DOHH2 (cell line): ENCODE results near the gene HLA-E.
"Not testable (repeated sequence)": the region's sequence is repeated elsewhere in the genome, so short reads cannot be mapped to it uniquely, and the experiment has no call there.

Experiments
- H3F3A ChIP-seq: fragments of 200-600 bp; sonication (generic), shearing (Covaris generic); 2 replicates; pipeline ENCODE4 v1.6.0; 2016; ENCODE audit warnings: antibody characterized with exemption, mild to moderate bottlenecking; ENCODE audit not compliant: control insufficient read depth, insufficient read depth
- H3K27ac ChIP-seq: fragments of 200-600 bp; sonication (generic); 2 replicates; pipeline ENCODE4 v1.5.1; 2014; ENCODE audit warnings: low read depth, mild to moderate bottlenecking, low read length, moderate library complexity
- H3K27me3 ChIP-seq: fragments of 200-600 bp; sonication (generic); 2 replicates; pipeline ENCODE4 v1.6.1; 2014; ENCODE audit warnings: mild to moderate bottlenecking, low read length, mixed read lengths; ENCODE audit not compliant: control insufficient read depth
- H3K36me3 ChIP-seq: fragments of 200-600 bp; sonication (generic); 2 replicates; pipeline ENCODE4 v1.6.1; 2014; ENCODE audit warnings: mild to moderate bottlenecking, low read length, moderate library complexity, mixed read lengths; ENCODE audit not compliant: control insufficient read depth
- H3K4me1 ChIP-seq: fragments of 200-600 bp; sonication (generic); 2 replicates; pipeline ENCODE4 v1.6.1; 2014; ENCODE audit warnings: mild to moderate bottlenecking, low read length, mixed read lengths; ENCODE audit not compliant: control insufficient read depth
- H3K4me2 ChIP-seq: fragments of 200-600 bp; sonication (generic); 2 replicates; pipeline ENCODE4 v1.6.0; 2014; ENCODE audit warnings: mild to moderate bottlenecking, low read length, moderate library complexity
- H3K4me3 ChIP-seq: fragments of 200-600 bp; sonication (generic); 2 replicates; pipeline ENCODE4 v1.5.1; 2014; ENCODE audit warnings: mild to moderate bottlenecking, low read length, mixed read lengths
- H3K79me2 ChIP-seq: fragments of 200-600 bp; sonication (generic); 2 replicates; pipeline ENCODE4 v1.6.1; 2014; ENCODE audit warnings: mild to moderate bottlenecking, low read length, mixed read lengths; ENCODE audit not compliant: control insufficient read depth
- H3K9me2 ChIP-seq: fragments of 200-600 bp; sonication (generic); replicated peaks from 2 replicates; pipeline ENCODE4 v1.6.1; 2014; ENCODE audit warnings: mild to moderate bottlenecking, low read length, mixed read lengths; ENCODE audit not compliant: control insufficient read depth
- H3K9me3 ChIP-seq: fragments of 200-600 bp; sonication (generic); 2 replicates; pipeline ENCODE4 v1.6.1; 2014; ENCODE audit warnings: antibody characterized with exemption, low read length, mixed read lengths; ENCODE audit not compliant: control insufficient read depth, insufficient read depth
- H4K20me1 ChIP-seq: fragments of 200-600 bp; sonication (generic); 2 replicates; pipeline ENCODE4 v1.6.0; 2014; ENCODE audit warnings: low read depth, mild to moderate bottlenecking, antibody characterized with exemption, low read length, moderate library complexity; ENCODE audit not compliant: control insufficient read depth, insufficient read depth
- EZH2phosphoT487 ChIP-seq: fragments of 200-600 bp; sonication (generic); IDR thresholded peaks from 2 replicates; pipeline ENCODE4 v1.6.1; 2017; ENCODE audit warnings: borderline replicate concordance, mild to moderate bottlenecking, antibody characterized with exemption, low read length, moderate library complexity, mixed read lengths
- TF ChIP-seq, protein P1 (sequence below): fragments of 200-600 bp; sonication (generic); IDR thresholded peaks from one replicate; pipeline ENCODE4 v1.5.1; 2014; ENCODE audit warnings: antibody characterized with exemption, mild to moderate bottlenecking, low read depth, low read length; ENCODE audit not compliant: poor library complexity, severe bottlenecking

Gene HLA-E

DNA sequence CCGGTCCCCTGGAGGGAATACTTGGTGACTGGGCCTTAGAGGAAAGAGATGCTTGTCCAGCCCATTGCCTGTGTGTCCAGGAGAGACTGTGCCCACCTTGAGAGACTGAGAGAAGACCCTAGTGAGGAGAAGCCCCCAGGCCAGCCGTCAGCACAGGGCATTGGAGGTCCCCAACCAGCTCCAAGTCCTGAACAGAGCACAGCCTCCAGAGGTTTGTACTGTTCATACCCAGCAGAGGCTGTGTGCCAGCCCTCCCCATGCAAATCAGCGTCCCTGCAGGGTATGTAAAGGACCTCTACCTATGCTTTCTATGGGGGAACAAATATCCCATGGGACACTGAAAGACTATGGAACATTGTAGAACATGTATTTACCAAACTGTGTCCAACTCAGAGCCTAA is 8.4 kb downstream of the HLA-E start:
- Histone ChIP-seq H3K27me3 (peaks cover 10% of the 10 kb centered on the region), H3K4me3 (no peak overlapping the region), H3K4me1 (peaks cover 9% of the 10 kb centered on the region), H3K9me3 (no peaks in the 10 kb centered on the region), H3F3A (peaks cover 7% of the 10 kb centered on the region), H3K4me2 (no peak overlapping the region), H4K20me1 (peaks cover 7% of the 10 kb centered on the region; the same call in 1 of the 2 replicates), H3K79me2 (no peaks in the 10 kb centered on the region), H3K36me3 (peaks cover 9% of the 10 kb centered on the region), H3K9me2 (no peaks in the 10 kb centered on the region), H3K27ac (no peak overlapping the region)
- TF ChIP-seq, protein P1, sequence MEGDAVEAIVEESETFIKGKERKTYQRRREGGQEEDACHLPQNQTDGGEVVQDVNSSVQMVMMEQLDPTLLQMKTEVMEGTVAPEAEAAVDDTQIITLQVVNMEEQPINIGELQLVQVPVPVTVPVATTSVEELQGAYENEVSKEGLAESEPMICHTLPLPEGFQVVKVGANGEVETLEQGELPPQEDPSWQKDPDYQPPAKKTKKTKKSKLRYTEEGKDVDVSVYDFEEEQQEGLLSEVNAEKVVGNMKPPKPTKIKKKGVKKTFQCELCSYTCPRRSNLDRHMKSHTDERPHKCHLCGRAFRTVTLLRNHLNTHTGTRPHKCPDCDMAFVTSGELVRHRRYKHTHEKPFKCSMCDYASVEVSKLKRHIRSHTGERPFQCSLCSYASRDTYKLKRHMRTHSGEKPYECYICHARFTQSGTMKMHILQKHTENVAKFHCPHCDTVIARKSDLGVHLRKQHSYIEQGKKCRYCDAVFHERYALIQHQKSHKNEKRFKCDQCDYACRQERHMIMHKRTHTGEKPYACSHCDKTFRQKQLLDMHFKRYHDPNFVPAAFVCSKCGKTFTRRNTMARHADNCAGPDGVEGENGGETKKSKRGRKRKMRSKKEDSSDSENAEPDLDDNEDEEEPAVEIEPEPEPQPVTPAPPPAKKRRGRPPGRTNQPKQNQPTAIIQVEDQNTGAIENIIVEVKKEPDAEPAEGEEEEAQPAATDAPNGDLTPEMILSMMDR: no peak
- TF ChIP-seq EZH2phosphoT487: no peak

DNA sequence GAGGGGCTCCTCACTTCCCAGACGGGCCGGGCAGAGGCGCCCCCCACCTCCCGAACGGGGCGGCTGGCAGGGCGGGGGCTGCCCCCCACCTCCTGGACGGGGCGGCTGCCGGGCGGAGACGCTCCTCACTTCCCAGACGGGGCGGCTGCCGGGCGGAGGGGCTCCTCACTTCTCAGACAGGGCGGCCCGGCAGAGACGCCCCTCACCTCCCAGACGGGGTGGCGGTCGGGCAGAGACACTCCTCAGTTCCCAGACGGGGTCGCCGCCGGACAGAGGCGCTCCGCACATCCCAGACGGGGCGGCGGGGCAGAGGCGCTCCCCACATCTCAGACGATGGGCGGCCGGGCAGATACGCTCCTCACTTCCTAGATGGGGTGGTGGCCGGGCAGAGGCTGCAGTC is 9.4 kb downstream of the HLA-E start:
- H3K9me3 ChIP-seq, H3K4me3 ChIP-seq, H3K27ac ChIP-seq, H4K20me1 ChIP-seq, H3K4me2 ChIP-seq, H3K4me1 ChIP-seq, H3K9me2 ChIP-seq, H3K36me3 ChIP-seq, H3F3A ChIP-seq, H3K79me2 ChIP-seq: not testable (repeated sequence)
- H3K27me3 ChIP-seq: peaks cover 12% of the 10 kb centered on the region

- Histone ChIP-seq H3K4me2 (0 out of 2 replicates have a peak overlapping the region, but pooled peaks have one; percentile 14), H3K9me2 (no peaks in the 10 kb centered on the region), H3F3A (peaks cover 4% of the 10 kb centered on the region; the same call in 1 of the 2 replicates), H4K20me1 (0 out of 2 replicates have a peak, but pooled peaks cover 3% of the 10 kb centered on the region), H3K4me3 (no peak overlapping the region), H3K36me3 (no peaks in the 10 kb centered on the region), H3K79me2 (no peaks in the 10 kb centered on the region), H3K27ac (no peak overlapping the region), H3K27me3 (peaks cover 12% of the 10 kb centered on the region), H3K4me1 (peaks cover 9% of the 10 kb centered on the region), H3K9me3 (no peaks in the 10 kb centered on the region)
- TF ChIP-seq EZH2phosphoT487: no peak
- TF ChIP-seq, protein P1: no peak
Measured at GRCh38 chr6:30500421-30501355, 11.4 kb downstream of the HLA-E start.
